GM12878 (cell line): Measurements from ENCODE around the gene DNAH2.

Experiments
- BHLHE40 ChIP-seq, 2 experiments: fragments of 450-650 bp in 1 of 2; IDR thresholded peaks; 2 replicates each; pipeline ENCODE4 v1.6.1; 2011 to 2017; ENCODE audit warnings: low read depth in 2 of 2, borderline replicate concordance in 1 of 2, improper control_type of control experiment in 1 of 2, low read length in 1 of 2, mild to moderate bottlenecking in 1 of 2
- CBX3 ChIP-seq: fragments of 200-600 bp; sonication (generic); IDR thresholded peaks from 2 replicates; pipeline ENCODE4 v1.6.1; 2016; ENCODE audit warnings: low read depth, borderline replicate concordance
- CEBPB ChIP-seq, 2 experiments: fragments of 150-350 bp in 1 of 2; IDR thresholded peaks; 2 replicates each; pipeline ENCODE4 v1.6.1; 2012 to 2014; ENCODE audit warnings: low read depth in 2 of 2, low read length in 2 of 2, borderline replicate concordance in 1 of 2, inconsistent platforms in 1 of 2
- CHD4 ChIP-seq: fragments of 200-600 bp; sonication (generic); IDR thresholded peaks from 2 replicates; pipeline ENCODE4 v1.6.1; 2016; ENCODE audit warnings: mild to moderate bottlenecking
- EZH2 ChIP-seq: IDR thresholded peaks from 2 replicates; pipeline ENCODE4 v1.6.1; 2012; ENCODE audit warnings: low read depth, mild to moderate bottlenecking, control low read depth, inconsistent platforms, low read length, borderline replicate concordance; ENCODE audit not compliant: control insufficient read depth
- MYB ChIP-seq: fragments of 150-350 bp; IDR thresholded peaks from 2 replicates; pipeline ENCODE4 v1.6.1; 2014; ENCODE audit warnings: mild to moderate bottlenecking, low read depth, low read length, borderline replicate concordance
- POLR2AphosphoS2 ChIP-seq: IDR thresholded peaks from 2 replicates; pipeline ENCODE4 v1.6.1; 2011; ENCODE audit warnings: low read depth, mild to moderate bottlenecking, low read length, improper control_type of control experiment, moderate library complexity
- RFX5 ChIP-seq: IDR thresholded peaks from 2 replicates; pipeline ENCODE4 v1.6.1; 2011; ENCODE audit warnings: low read depth, low read length, improper control_type of control experiment
- TAF1 ChIP-seq: IDR thresholded peaks from 2 replicates; pipeline ENCODE4 v1.6.1; 2011; ENCODE audit warnings: mild to moderate bottlenecking, low read depth, low read length, borderline replicate concordance
- TCF7 ChIP-seq: IDR thresholded peaks from 2 replicates; pipeline ENCODE4 v1.6.1; 2014; ENCODE audit warnings: antibody characterized with exemption, borderline replicate concordance
- ZNF207 ChIP-seq: fragments of 450-650 bp; IDR thresholded peaks from 2 replicates; pipeline ENCODE4 v1.6.1; 2014; ENCODE audit warnings: antibody characterized with exemption, mild to moderate bottlenecking, borderline replicate concordance
- TF ChIP-seq, protein P1 (sequence below), 3 experiments: IDR thresholded peaks in 2 of 3; conservative IDR thresholded peaks in 1 of 3; 2 replicates each; pipeline ENCODE4 v1.5.1; 2011; ENCODE audit warnings: low read depth in 3 of 3, low read length in 3 of 3, mild to moderate bottlenecking in 3 of 3, control low read depth in 2 of 3, moderate library complexity in 2 of 3, inconsistent platforms in 1 of 3, mixed read lengths in 1 of 3; ENCODE audit not compliant: control insufficient read depth in 2 of 3, insufficient read depth in 1 of 3; ENCODE audit errors: extremely low read depth in 1 of 3
- TF ChIP-seq, protein P2 (sequence below): IDR thresholded peaks from 2 replicates; pipeline ENCODE4 v1.6.1; 2012; ENCODE audit warnings: low read depth, low read length, improper control_type of control experiment
- TF ChIP-seq, protein P3 (sequence below): IDR thresholded peaks from 2 replicates; pipeline ENCODE4 v1.6.1; 2012; ENCODE audit warnings: low read depth, low read length, improper control_type of control experiment

DNA sequence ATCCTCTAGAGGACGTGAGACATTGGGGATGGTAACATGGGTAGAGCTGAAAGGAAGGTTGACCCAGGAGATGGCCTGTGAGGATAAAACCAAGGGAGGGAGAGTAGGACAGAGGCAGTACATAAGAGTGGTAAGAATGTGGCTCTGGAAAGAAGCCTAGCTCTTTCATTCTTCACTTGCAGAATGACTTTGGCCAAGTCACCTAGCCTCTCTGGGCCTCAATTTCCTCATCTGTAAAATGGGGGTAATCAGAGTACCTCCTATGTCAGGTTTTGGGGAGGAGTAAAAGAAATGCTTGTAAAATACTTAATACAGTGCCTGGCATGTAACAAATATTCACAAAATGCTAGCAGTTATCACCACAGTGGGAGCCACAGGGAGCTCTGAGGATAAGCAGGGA lies 123.3 kb downstream of the DNAH2 start:
- no peak for TF ChIP-seq EZH2
- TF ChIP-seq, protein P1, sequence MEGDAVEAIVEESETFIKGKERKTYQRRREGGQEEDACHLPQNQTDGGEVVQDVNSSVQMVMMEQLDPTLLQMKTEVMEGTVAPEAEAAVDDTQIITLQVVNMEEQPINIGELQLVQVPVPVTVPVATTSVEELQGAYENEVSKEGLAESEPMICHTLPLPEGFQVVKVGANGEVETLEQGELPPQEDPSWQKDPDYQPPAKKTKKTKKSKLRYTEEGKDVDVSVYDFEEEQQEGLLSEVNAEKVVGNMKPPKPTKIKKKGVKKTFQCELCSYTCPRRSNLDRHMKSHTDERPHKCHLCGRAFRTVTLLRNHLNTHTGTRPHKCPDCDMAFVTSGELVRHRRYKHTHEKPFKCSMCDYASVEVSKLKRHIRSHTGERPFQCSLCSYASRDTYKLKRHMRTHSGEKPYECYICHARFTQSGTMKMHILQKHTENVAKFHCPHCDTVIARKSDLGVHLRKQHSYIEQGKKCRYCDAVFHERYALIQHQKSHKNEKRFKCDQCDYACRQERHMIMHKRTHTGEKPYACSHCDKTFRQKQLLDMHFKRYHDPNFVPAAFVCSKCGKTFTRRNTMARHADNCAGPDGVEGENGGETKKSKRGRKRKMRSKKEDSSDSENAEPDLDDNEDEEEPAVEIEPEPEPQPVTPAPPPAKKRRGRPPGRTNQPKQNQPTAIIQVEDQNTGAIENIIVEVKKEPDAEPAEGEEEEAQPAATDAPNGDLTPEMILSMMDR (IDR thresholded peaks at IDR 0.05 in 2 of 3, conservative IDR thresholded peaks at IDR 0.05 in 1 of 3; ENCODE audit: control insufficient read depth in 2 of 3, extremely low read depth in 1 of 3, insufficient read depth in 1 of 3, low read depth in 3 of 3, low read length in 3 of 3), result no peak
- TF ChIP-seq CEBPB (IDR thresholded peaks at IDR 0.05; ENCODE audit: borderline replicate concordance in 1 of 2, low read depth in 2 of 2, low read length in 2 of 2), result no peak
- no peak for TF ChIP-seq TAF1
- TF ChIP-seq, protein P2, sequence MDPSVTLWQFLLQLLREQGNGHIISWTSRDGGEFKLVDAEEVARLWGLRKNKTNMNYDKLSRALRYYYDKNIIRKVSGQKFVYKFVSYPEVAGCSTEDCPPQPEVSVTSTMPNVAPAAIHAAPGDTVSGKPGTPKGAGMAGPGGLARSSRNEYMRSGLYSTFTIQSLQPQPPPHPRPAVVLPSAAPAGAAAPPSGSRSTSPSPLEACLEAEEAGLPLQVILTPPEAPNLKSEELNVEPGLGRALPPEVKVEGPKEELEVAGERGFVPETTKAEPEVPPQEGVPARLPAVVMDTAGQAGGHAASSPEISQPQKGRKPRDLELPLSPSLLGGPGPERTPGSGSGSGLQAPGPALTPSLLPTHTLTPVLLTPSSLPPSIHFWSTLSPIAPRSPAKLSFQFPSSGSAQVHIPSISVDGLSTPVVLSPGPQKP, result no peak
- TF ChIP-seq, protein P3, sequence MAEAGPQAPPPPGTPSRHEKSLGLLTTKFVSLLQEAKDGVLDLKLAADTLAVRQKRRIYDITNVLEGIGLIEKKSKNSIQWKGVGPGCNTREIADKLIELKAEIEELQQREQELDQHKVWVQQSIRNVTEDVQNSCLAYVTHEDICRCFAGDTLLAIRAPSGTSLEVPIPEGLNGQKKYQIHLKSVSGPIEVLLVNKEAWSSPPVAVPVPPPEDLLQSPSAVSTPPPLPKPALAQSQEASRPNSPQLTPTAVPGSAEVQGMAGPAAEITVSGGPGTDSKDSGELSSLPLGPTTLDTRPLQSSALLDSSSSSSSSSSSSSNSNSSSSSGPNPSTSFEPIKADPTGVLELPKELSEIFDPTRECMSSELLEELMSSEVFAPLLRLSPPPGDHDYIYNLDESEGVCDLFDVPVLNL, result no peak
- TF ChIP-seq POLR2AphosphoS2, result no peak
- TF ChIP-seq CBX3, result no peak
- no peak for TF ChIP-seq BHLHE40 (IDR thresholded peaks at IDR 0.05; ENCODE audit: borderline replicate concordance in 1 of 2, low read depth in 2 of 2, low read length in 1 of 2)
- no peak for TF ChIP-seq RFX5
- TF ChIP-seq CHD4, result no peak
- TF ChIP-seq TCF7, result no peak
- TF ChIP-seq ZNF207, result no peak
- TF ChIP-seq MYB, result no peak
